B cell (primary cell): ENCODE results near the gene FBLIM1. TPM values are rescaled to one million over a fixed set of nuclear protein-coding genes. Genes with fewer than 3 reads are reported as not detected.

Source experiments
- ATAC-seq: fragments of 200-7000 bp; cut with Tn5 transposase; one replicate; pipeline ENCODE4 v1.10.0; 2021; ENCODE audit warnings: low read depth, mild to moderate bottlenecking, moderate number of reproducible peaks, moderate library complexity
- CTCF ChIA-PET: fragments of 350-600 bp; sonication (Branson Sonifier 250); formaldehyde crosslinking; loops from one replicate; lab custom pipeline; 2021; ENCODE audit warnings: antibody characterized with exemption, inconsistent platforms; lab: Charles Lee
- POLR2A ChIA-PET: fragments of 350-600 bp; sonication (Branson Sonifier 250); formaldehyde crosslinking; loops from one replicate; lab custom pipeline; 2021; ENCODE audit warnings: antibody characterized with exemption; lab: Charles Lee
- DNase-seq: peaks from one replicate; pipeline ENCODE4 v3.0.0; 2013
- H2AFZ ChIP-seq: 2 replicates; pipeline ENCODE4 v1.6.1; 2012; ENCODE audit warnings: mild to moderate bottlenecking, low read depth, low read length; ENCODE audit not compliant: insufficient read depth, poor library complexity, severe bottlenecking
- H3K27ac ChIP-seq, 2 donors: 1 replicate in 1 of 2; 2 replicates in 1 of 2; pipeline ENCODE4 v1.5.1; 2012 to 2013; ENCODE audit warnings: low read length in 2 of 2, mild to moderate bottlenecking in 2 of 2, moderate library complexity in 1 of 2
- H3K27me3 ChIP-seq, 4 experiments: fragments of 200-600 bp in 1 of 4; sonication (generic) in 1 of 4; replicated peaks in 1 of 4; 1 replicate in 2 of 4; 2 replicates in 2 of 4; pipeline versions ENCODE4 v1.6.1 to v1.7.0; 2013 to 2016; ENCODE audit warnings: low read length in 3 of 4, mild to moderate bottlenecking in 2 of 4, mixed read lengths in 1 of 4, moderate library complexity in 1 of 4; ENCODE audit not compliant: insufficient read depth in 4 of 4, control insufficient read depth in 3 of 4; ENCODE audit errors: control extremely low read depth in 1 of 4
- H3K36me3 ChIP-seq, 2 experiments: replicated peaks in 1 of 2; 1 replicate in 1 of 2; 2 replicates in 1 of 2; pipeline versions ENCODE4 v1.6.1 to v1.7.1; 2013; ENCODE audit warnings: low read length in 1 of 2; ENCODE audit not compliant: insufficient read depth in 2 of 2, control insufficient read depth in 1 of 2; ENCODE audit errors: control extremely low read depth in 1 of 2, extremely low read depth in 1 of 2
- H3K4me1 ChIP-seq, 2 donors: fragments of 200-600 bp in 1 of 2; sonication (generic) in 1 of 2; 1 replicate in 1 of 2; 2 replicates in 1 of 2; pipeline versions ENCODE4 v1.5.1 to v1.6.1; 2013 to 2017; ENCODE audit warnings: low read length in 2 of 2; ENCODE audit not compliant: control insufficient read depth in 2 of 2, insufficient read depth in 2 of 2
- H3K4me2 ChIP-seq: replicated peaks from 2 replicates; pipeline ENCODE3; 2012; ENCODE audit warnings: mild to moderate bottlenecking, low read depth, low read length; ENCODE audit not compliant: poor library complexity, severe bottlenecking
- H3K4me3 ChIP-seq, 5 experiments: fragments of 200-600 bp in 1 of 5; sonication (generic) in 1 of 5; 1 replicate in 3 of 5; 2 replicates in 2 of 5; pipeline versions ENCODE4 v1.5.1 to v1.7.0; 2011 to 2016; ENCODE audit warnings: low read length in 4 of 5, mild to moderate bottlenecking in 4 of 5, low read depth in 2 of 5, control low read depth in 1 of 5, moderate library complexity in 1 of 5; ENCODE audit not compliant: insufficient read depth in 1 of 5; ENCODE audit errors: control extremely low read depth in 1 of 5, extremely low read depth in 1 of 5
- H3K79me2 ChIP-seq: fragments of 200-600 bp; sonication (generic); one replicate; pipeline ENCODE4 v1.6.0; 2016; ENCODE audit warnings: low read length; ENCODE audit not compliant: control insufficient read depth, insufficient read depth
- H3K9ac ChIP-seq: fragments of 200-600 bp; sonication (generic); 2 replicates; pipeline ENCODE4 v1.6.1; 2017; ENCODE audit warnings: mild to moderate bottlenecking, low read length, moderate library complexity
- H3K9me3 ChIP-seq, 3 donors: one replicate each; pipeline versions ENCODE4 v1.6.1 to v1.7.1; 2013; ENCODE audit warnings: low read length in 2 of 3; ENCODE audit not compliant: control insufficient read depth in 2 of 3, insufficient read depth in 1 of 3; ENCODE audit errors: control extremely low read depth in 1 of 3
- H4K20me1 ChIP-seq: 2 replicates; pipeline ENCODE4 v1.6.0; 2012; ENCODE audit warnings: mild to moderate bottlenecking, low read length; ENCODE audit not compliant: insufficient read depth, control insufficient read depth, poor library complexity, severe bottlenecking
- H3K27ac Mint-ChIP-seq: one replicate; pipeline ENCODE4 v1.8.0; 2021; ENCODE audit warnings: mixed read lengths
- H3K27me3 Mint-ChIP-seq: one replicate; pipeline ENCODE4 v1.8.0; 2021; ENCODE audit warnings: mixed read lengths
- H3K4me1 Mint-ChIP-seq: one replicate; pipeline ENCODE4 v1.8.0; 2021; ENCODE audit warnings: mixed read lengths
- H3K4me3 Mint-ChIP-seq: one replicate; pipeline ENCODE4 v1.8.0; 2021; ENCODE audit warnings: mixed read lengths
- H3K9me3 Mint-ChIP-seq: one replicate; pipeline ENCODE4 v1.8.0; 2022; ENCODE audit warnings: mixed read lengths; ENCODE audit not compliant: insufficient read depth
- EZH2 ChIP-seq: IDR thresholded peaks from 2 replicates; pipeline ENCODE4 v1.6.1; 2012; ENCODE audit warnings: borderline replicate concordance, low read depth, mild to moderate bottlenecking, moderate library complexity, low read length; ENCODE audit not compliant: insufficient read depth, poor library complexity, severe bottlenecking
- WGBS: methylation state at CpG from one replicate; pipeline ENCODE4 v1.1.5; 2013; ENCODE audit warnings: missing lambda C conversion rate; ENCODE audit not compliant: insufficient coverage; 5-methylcytosine and 5-hydroxymethylcytosine counted together
- intact Hi-C: fragments of 100-400 bp; cut with micrococcal nuclease; formaldehyde crosslinking; loops from one replicate; pipeline ENCODE4 v1.10.0; 2022
- polyA plus RNA-seq: library from polyadenylated mRNA; depleted of rRNA; stranded (reverse); fragments of >200 nt; gene quantifications from 2 replicates; pipeline ENCODE4 v1.2.3, GENCODE V29; 2012
- total RNA-seq, 2 donors: library from RNA; stranded (reverse); fragments of 120-200 nt in 1 of 2; gene quantifications; 1 replicate in 1 of 2; 2 replicates in 1 of 2; pipeline versions ENCODE4 v1.2.3 to v1.2.4, GENCODE V29; 2013 to 2022
- TF ChIP-seq, protein P1 (sequence below): fragments of 200-600 bp; IDR thresholded peaks from one replicate; pipeline ENCODE4 v1.8.0; 2022; ENCODE audit warnings: antibody characterized with exemption, mild to moderate bottlenecking

Gene FBLIM1
- total and polyA plus RNA-seq, 2 donors (not counting 1 experiment from before 2014, with no cell fraction given), result not detected

DNA sequence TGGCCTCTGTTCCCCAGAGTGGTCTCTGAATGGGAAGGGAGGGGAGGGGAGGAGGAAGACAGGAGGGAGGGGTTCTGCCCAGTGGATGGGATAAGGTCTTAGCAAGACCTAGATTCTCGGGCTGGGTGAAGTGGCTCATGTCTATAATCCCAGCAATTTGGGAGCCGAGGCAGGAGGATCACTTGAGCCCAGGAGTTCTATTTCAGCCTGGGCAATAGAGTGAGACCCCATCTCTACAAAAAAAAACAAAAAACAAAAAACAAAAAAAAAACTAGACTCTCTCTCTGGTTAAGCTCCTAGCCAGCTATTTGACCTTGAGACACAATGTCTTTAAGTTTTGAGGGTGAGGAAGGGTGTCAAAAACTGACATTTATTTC is 37.5 kb downstream of the FBLIM1 start:
- H3K4me3 ChIP-seq, result no peak overlapping the region
- TF ChIP-seq, protein P1, sequence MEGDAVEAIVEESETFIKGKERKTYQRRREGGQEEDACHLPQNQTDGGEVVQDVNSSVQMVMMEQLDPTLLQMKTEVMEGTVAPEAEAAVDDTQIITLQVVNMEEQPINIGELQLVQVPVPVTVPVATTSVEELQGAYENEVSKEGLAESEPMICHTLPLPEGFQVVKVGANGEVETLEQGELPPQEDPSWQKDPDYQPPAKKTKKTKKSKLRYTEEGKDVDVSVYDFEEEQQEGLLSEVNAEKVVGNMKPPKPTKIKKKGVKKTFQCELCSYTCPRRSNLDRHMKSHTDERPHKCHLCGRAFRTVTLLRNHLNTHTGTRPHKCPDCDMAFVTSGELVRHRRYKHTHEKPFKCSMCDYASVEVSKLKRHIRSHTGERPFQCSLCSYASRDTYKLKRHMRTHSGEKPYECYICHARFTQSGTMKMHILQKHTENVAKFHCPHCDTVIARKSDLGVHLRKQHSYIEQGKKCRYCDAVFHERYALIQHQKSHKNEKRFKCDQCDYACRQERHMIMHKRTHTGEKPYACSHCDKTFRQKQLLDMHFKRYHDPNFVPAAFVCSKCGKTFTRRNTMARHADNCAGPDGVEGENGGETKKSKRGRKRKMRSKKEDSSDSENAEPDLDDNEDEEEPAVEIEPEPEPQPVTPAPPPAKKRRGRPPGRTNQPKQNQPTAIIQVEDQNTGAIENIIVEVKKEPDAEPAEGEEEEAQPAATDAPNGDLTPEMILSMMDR, result no peak
- no peak for TF ChIP-seq EZH2
- H3K27ac ChIP-seq, result no peak overlapping the region
- ATAC-seq, result no peak
- H3K4me2 ChIP-seq, result no peak overlapping the region
- no peaks in the 10 kb centered on the region for H3K9me3 ChIP-seq
- no peaks in the 10 kb centered on the region for H4K20me1 ChIP-seq
- Mint-ChIP-seq H3K4me1 (peaks cover 2% of the 10 kb centered on the region), H3K4me3 (no peak overlapping the region), H3K9me3 (no peaks in the 10 kb centered on the region), H3K27ac (no peak overlapping the region), H3K27me3 (peaks cover 3% of the 10 kb centered on the region)
- no peak for DNase-seq
- H3K36me3 ChIP-seq, result no peaks in the 10 kb centered on the region
- ChIA-PET CTCF (interaction anchor here (0.6 to 3.9 kb wide), 9 partner anchors 9 to 554 kb away, joined by 3 to 11 read pairs (median 4); no protein-coding TSS in a partner anchor), POLR2A (no interaction called here)
- intact Hi-C loops, result no loop called here
- peaks cover 0 to 2% (median 0%) of the 10 kb centered on the region in 4 experiments for H3K27me3 ChIP-seq
- no peaks in the 10 kb centered on the region for H3K79me2 ChIP-seq
- H2AFZ ChIP-seq, result no peak overlapping the region
- 100% methylated on average over 1 of the region's 2 CpGs for WGBS
- peaks cover 3 to 5% of the 10 kb centered on the region in 2 donors for H3K4me1 ChIP-seq
- no peak overlapping the region for H3K9ac ChIP-seq

DNA sequence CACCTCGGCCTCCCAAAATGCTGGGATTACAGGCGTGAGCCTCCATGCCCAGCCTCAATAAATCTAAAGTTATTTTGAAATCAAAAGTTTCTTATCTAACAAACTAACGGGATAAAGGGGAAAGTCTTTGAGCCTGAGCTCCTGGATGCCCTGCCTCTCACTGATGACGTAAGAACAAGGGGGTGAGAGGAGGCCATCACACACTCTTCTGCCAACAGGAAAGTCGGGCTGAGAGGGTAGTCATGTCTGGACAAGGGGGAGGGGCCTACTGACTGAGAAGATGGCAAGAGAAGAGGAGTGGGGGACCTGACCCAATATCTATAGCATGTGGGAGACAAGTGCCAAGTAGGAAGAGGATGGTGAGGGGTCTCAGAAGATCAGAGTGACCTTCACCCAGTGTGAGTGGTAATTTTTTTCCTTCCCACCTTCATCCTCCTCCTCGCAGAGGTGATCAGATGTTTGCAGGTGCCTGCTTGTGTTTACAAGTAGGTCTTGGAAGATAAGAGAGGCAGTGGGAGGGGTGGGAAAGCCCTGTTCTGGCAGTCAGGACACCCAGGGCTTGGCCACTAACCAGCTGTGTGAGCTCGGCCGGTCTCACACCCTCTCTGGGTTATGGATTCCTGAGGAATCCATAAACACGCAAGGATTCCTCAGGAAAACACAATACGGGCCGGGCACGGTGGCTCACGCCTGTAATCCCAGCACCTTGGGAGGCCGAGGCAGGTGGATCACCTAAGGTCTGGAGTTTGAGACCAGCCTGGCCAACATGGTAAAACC is 39.2 kb downstream of the FBLIM1 start:
- ChIA-PET CTCF (interaction anchor here (1.6 kb wide), 1 partner anchor 7 kb away, joined by 8 read pairs; no protein-coding TSS in a partner anchor), POLR2A (no interaction called here)
- Histone ChIP-seq H2AFZ (no peak overlapping the region), H3K27ac (no peak overlapping the region), H3K4me3 (no peak overlapping the region), H3K9ac (no peak overlapping the region), H3K4me2 (no peak overlapping the region), H3K9me3 (no peaks in the 10 kb centered on the region), H3K36me3 (no peaks in the 10 kb centered on the region), H4K20me1 (no peaks in the 10 kb centered on the region), H3K27me3 (peaks cover 0 to 2% (median 0%) of the 10 kb centered on the region in 4 experiments), H3K79me2 (no peaks in the 10 kb centered on the region), H3K4me1 (no peaks in the 10 kb centered on the region)
- intact Hi-C loops, result no loop called here
- peaks cover 7% of the 10 kb centered on the region for H3K27me3 Mint-ChIP-seq
- 94% methylated on average over 10 of the region's 14 CpGs for WGBS
- TF ChIP-seq, protein P1, result no peak
- TF ChIP-seq EZH2, result no peak
- no peak for ATAC-seq
- no peak overlapping the region for H3K27ac Mint-ChIP-seq
- H3K9me3 Mint-ChIP-seq, result no peaks in the 10 kb centered on the region
- H3K4me3 Mint-ChIP-seq, result no peak overlapping the region
- DNase-seq, result no peak
- H3K4me1 Mint-ChIP-seq, result no peaks in the 10 kb centered on the region
